Heart left ventricle (tissue), 13 donors: ENCODE results near the gene GRK3.
"Not testable (repeated sequence)": the region's sequence is repeated elsewhere in the genome, so short reads cannot be mapped to it uniquely, and the experiment has no call there.

Source experiments
- CTCF ChIP-seq, 12 donors: fragments of 200-600 bp; sonication (generic) in 4 of 12; IDR thresholded peaks; one replicate each; pipeline versions ENCODE4 v1.5.0 to v1.8.0; 2018 to 2022; ENCODE audit warnings: antibody characterized with exemption in 12 of 12, mild to moderate bottlenecking in 5 of 12
- POLR2A ChIP-seq, 2 donors: fragments of 450-650 bp; IDR thresholded peaks; one replicate each; pipeline ENCODE4 v1.6.1; 2017; ENCODE audit warnings: antibody characterized with exemption in 2 of 2, mild to moderate bottlenecking in 2 of 2, moderate library complexity in 2 of 2
- donor health status: ischemic (EF 13 %, LVEDD 7.1; RV severe dilation, severe dysfunction).
- donor health status: DM: no; HTN: yes; CAD: no.
- donor health status: DM: no; HTN: no; CAD: no.
- donor health status: ischemic (EF 25% LVEDD 6.9; RV normal size, moderate dysfunction).
- donor health status: ischemic (EF 25% LVEDD 5.7; RV mildly dilated, moderate dysfunction).
- donor health status: ischemic (EF 35%, LVEDD 5.7; RV mildly dilated, moderate dysfunction).
- donor health status: nonischemic (EF 11% LVEDD 7.7; RV severe dilation, severe dysfunction).
- donor health status: DM: yes; HTN: yes; CAD: no.
- donor health status: PGD.
- donor health status: ischemic (EF 29% LVEDD 5.4; RV normal size, mild dysfunction).
- donor health status: nonischemic (EF 23%, LVEDD 6.1; RV moderate dilation, normal function).

GRCh38 chr22:25575674-25576392, 11.4 kb downstream of the GRK3 start:
- TF ChIP-seq CTCF, POLR2A (IDR thresholded peaks at IDR 0.05): not testable (repeated sequence)
